ENCODE results near the gene PSMB11. TPM values are rescaled to one million over a fixed set of nuclear protein-coding genes. Genes with fewer than 3 reads are reported as not detected.

PSMB11 gene
- total RNA-seq, 4 donors from 2014 or later, result not detected

GRCh38 chr14:23062002-23062401 lies 20.0 kb downstream of the PSMB11 start:
- intact Hi-C loops (cut with DNase I; ENCODE audit: low total_unique reads), result no loop called here
- TF ChIP-seq, protein P1, sequence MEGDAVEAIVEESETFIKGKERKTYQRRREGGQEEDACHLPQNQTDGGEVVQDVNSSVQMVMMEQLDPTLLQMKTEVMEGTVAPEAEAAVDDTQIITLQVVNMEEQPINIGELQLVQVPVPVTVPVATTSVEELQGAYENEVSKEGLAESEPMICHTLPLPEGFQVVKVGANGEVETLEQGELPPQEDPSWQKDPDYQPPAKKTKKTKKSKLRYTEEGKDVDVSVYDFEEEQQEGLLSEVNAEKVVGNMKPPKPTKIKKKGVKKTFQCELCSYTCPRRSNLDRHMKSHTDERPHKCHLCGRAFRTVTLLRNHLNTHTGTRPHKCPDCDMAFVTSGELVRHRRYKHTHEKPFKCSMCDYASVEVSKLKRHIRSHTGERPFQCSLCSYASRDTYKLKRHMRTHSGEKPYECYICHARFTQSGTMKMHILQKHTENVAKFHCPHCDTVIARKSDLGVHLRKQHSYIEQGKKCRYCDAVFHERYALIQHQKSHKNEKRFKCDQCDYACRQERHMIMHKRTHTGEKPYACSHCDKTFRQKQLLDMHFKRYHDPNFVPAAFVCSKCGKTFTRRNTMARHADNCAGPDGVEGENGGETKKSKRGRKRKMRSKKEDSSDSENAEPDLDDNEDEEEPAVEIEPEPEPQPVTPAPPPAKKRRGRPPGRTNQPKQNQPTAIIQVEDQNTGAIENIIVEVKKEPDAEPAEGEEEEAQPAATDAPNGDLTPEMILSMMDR (IDR thresholded peaks at IDR 0.05), result no peak
- TF ChIP-seq POLR2A (IDR thresholded peaks at IDR 0.05), result no peak
- no peaks in the 10 kb centered on the region for H3K27me3 ChIP-seq
- peak overlapping the region; percentile 44 to 75 for H3K27ac ChIP-seq
- no peak overlapping the region for H3K4me3 ChIP-seq
- H3K9me3 ChIP-seq, result no peaks in the 10 kb centered on the region
- no peaks in the 10 kb centered on the region for H3K36me3 ChIP-seq
- peak; percentile 84 to 88 for DNase-seq
- H3K4me1 ChIP-seq, result no peaks in the 10 kb centered on the region

DNA sequence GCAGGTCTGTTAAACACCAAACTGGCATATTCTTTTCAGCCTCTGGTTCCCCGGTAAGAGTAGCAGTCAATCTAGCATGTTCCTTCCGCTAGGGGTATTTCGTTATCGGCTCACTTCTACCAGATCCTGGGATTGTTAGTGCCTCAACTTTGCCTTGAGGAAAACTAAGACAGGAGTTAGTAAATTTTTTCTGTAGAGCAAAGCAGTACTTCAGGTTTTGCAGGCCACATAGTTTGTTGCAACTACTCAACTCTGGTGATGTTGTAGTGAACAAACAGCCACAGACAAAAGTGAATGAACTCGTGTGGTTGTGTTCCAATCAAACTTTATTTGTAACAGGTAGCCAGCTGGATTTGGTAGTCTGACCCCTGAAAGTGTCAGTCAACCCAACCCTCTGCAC lies 21.6 kb downstream of the PSMB11 start:
- intact Hi-C loops (cut with DNase I; ENCODE audit: low total_unique reads), result no loop called here

GRCh38 chr14:23066368-23066767 lies 24.4 kb downstream of the PSMB11 start:
- no peak overlapping the region for H3K4me3 ChIP-seq
- TF ChIP-seq, protein P1 (IDR thresholded peaks at IDR 0.05), result no peak
- TF ChIP-seq POLR2A (IDR thresholded peaks at IDR 0.05), result no peak
- no peak overlapping the region for H3K27ac ChIP-seq
- DNase-seq, result no peak
- no peaks in the 10 kb centered on the region for H3K36me3 ChIP-seq
- no peaks in the 10 kb centered on the region for H3K4me1 ChIP-seq
- no peaks in the 10 kb centered on the region for H3K27me3 ChIP-seq
- H3K9me3 ChIP-seq, result no peaks in the 10 kb centered on the region
- intact Hi-C loops (cut with DNase I; ENCODE audit: low total_unique reads), result no loop called here

More for the DNA sequence above, 21.6 kb downstream of the PSMB11 start:
- Histone ChIP-seq H3K9me3 (no peaks in the 10 kb centered on the region), H3K4me1 (no peaks in the 10 kb centered on the region), H3K4me3 (no peak overlapping the region), H3K27ac (peak overlapping the region in 1 of 2 donors; percentile 6), H3K27me3 (no peaks in the 10 kb centered on the region), H3K36me3 (no peaks in the 10 kb centered on the region)
- DNase-seq, result no peak
- no peak for TF ChIP-seq POLR2A (IDR thresholded peaks at IDR 0.05)
- TF ChIP-seq, protein P1 (IDR thresholded peaks at IDR 0.05), result no peak

- no peaks in the 10 kb centered on the region for H3K27me3 ChIP-seq
- intact Hi-C loops (cut with DNase I; ENCODE audit: low total_unique reads), result no loop called here
- no peaks in the 10 kb centered on the region for H3K36me3 ChIP-seq
- H3K27ac ChIP-seq, result no peak overlapping the region
- no peaks in the 10 kb centered on the region for H3K9me3 ChIP-seq
- H3K4me3 ChIP-seq, result no peak overlapping the region
- DNase-seq, result no peak
- TF ChIP-seq POLR2A (IDR thresholded peaks at IDR 0.05), result no peak
- TF ChIP-seq, protein P1 (IDR thresholded peaks at IDR 0.05), result no peak
- H3K4me1 ChIP-seq, result peaks cover 5 to 6% of the 10 kb centered on the region in 2 donors
Observed at GRCh38 chr14:23066855-23067744, 25.1 kb downstream of the PSMB11 start.

Data from uterus (tissue), 4 donors.